ENCODE results near the gene MTERF4. TPM values are rescaled to one million over a fixed set of nuclear protein-coding genes. Genes with fewer than 3 reads are reported as not detected.

The MTERF4 gene
- total RNA-seq, 1 donor from 2014 or later: 42.2 TPM

DNA sequence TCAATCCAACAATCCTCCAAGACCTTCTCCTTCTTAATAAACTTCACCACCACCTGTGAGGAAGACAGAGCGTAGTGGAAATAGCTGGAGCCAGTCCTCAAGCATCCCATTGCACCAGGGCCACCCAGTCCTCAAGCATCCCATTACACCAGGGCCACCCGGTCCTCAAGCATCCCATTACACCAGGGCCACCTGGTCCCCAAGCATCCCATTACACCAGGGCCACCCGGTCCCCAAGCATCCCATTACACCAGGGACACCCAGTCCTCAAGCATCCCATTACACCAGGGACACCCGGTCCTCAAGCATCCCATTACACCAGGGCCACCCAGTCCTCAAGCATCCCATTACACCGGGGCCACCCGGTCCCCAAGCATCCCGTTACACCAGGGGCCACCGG, 13.3 kb upstream of the MTERF4 start:
- Mint-ChIP-seq H3K27me3 (ENCODE audit: insufficient read depth, low read depth) (no peaks in the 10 kb centered on the region), H3K27ac (no peak overlapping the region), H3K4me3 (no peak overlapping the region), H3K36me3 (peaks cover 6% of the 10 kb centered on the region), H3K4me1 (no peaks in the 10 kb centered on the region), H3K9me3 (no peaks in the 10 kb centered on the region)
- Histone ChIP-seq H3K36me3 (no peaks in the 10 kb centered on the region), H4K20me1 (ENCODE audit: low read depth) (no peaks in the 10 kb centered on the region), H3K9me3 (ENCODE audit: low read depth) (no peaks in the 10 kb centered on the region), H3K4me1 (no peaks in the 10 kb centered on the region), H3K27me3 (no peaks in the 10 kb centered on the region), H3F3A (ENCODE audit: low read depth) (no peaks in the 10 kb centered on the region), H3K9ac (no peak overlapping the region), H3K4me3 (no peak overlapping the region), H3K4me2 (no peak overlapping the region), H2AFZ (replicated peaks) (no peak overlapping the region), H3K27ac (no peak overlapping the region), H3K79me2 (ENCODE audit: low read depth) (no peaks in the 10 kb centered on the region)
- no peak for DNase-seq (ENCODE audit: low spot score)
- TF ChIP-seq EZH2phosphoT487 (IDR thresholded peaks at IDR 0.05) (no peak), EZH2 (IDR thresholded peaks at IDR 0.05) (no peak), CTCF (IDR thresholded peaks at IDR 0.05) (no peak)

DNA sequence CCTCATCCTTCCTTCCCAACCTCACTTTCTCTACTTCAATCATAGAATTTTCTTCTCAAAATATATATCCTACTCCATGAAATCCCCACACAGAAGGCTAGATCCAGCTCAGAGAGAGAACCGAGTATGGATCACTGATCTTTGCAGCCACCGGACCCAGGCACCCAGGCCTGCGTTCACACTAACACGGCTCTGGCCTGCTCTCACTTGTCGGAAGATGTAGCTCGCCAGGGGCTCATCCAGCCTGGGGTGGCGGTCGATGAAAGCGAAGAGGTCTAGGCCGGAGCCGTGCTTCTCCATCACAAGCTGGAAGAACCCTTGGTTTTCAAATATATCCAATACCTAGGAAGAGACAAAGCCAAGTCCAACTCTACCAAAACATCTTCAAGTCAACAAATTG, 12.7 kb upstream of the MTERF4 start:
- Histone ChIP-seq H3K9ac (no peak overlapping the region), H3K4me3 (no peak overlapping the region), H3F3A (ENCODE audit: low read depth) (no peaks in the 10 kb centered on the region), H3K4me1 (no peaks in the 10 kb centered on the region), H3K27ac (no peak overlapping the region), H3K36me3 (no peaks in the 10 kb centered on the region), H3K9me3 (ENCODE audit: low read depth) (no peaks in the 10 kb centered on the region), H3K79me2 (ENCODE audit: low read depth) (no peaks in the 10 kb centered on the region), H3K4me2 (no peak overlapping the region), H3K27me3 (no peaks in the 10 kb centered on the region), H4K20me1 (ENCODE audit: low read depth) (no peaks in the 10 kb centered on the region), H2AFZ (replicated peaks) (no peak overlapping the region)
- H3K36me3 Mint-ChIP-seq: peaks cover 6% of the 10 kb centered on the region
- no peak for DNase-seq (ENCODE audit: low spot score)
- H3K27ac Mint-ChIP-seq: no peak overlapping the region
- H3K4me3 Mint-ChIP-seq: no peak overlapping the region
- peaks cover 3% of the 10 kb centered on the region for H3K27me3 Mint-ChIP-seq (ENCODE audit: insufficient read depth, low read depth)
- H3K4me1 Mint-ChIP-seq: no peaks in the 10 kb centered on the region
- no peak for TF ChIP-seq EZH2 (IDR thresholded peaks at IDR 0.05)
- no peak for TF ChIP-seq CTCF (IDR thresholded peaks at IDR 0.05)
- no peak for TF ChIP-seq EZH2phosphoT487 (IDR thresholded peaks at IDR 0.05)
- H3K9me3 Mint-ChIP-seq: no peaks in the 10 kb centered on the region

DNA sequence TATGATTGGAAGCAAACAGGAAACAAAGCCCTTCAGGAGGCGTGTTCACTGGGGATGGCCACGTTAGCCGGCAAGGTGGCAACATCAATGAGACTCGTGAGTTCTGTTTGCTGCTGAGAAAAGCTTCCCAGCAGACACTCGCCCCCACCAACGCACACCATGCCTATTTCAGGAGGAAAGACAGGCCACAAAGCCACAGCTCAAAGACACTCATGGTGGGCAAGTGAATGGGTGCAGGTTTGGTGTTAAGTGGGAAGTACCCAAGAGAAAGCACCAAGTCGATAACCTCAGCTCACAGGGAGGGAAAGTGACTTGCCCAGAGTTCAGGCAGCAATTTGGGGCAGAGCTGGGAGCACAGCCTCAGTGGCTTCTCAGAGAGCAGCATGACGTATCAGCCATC, 10.5 kb upstream of the MTERF4 start:
- Histone ChIP-seq H4K20me1 (ENCODE audit: low read depth) (no peaks in the 10 kb centered on the region), H3K27me3 (no peaks in the 10 kb centered on the region), H2AFZ (replicated peaks) (no peak overlapping the region), H3K4me2 (no peak overlapping the region), H3K4me1 (no peaks in the 10 kb centered on the region), H3K36me3 (no peaks in the 10 kb centered on the region), H3F3A (ENCODE audit: low read depth) (no peaks in the 10 kb centered on the region), H3K9me3 (ENCODE audit: low read depth) (no peaks in the 10 kb centered on the region), H3K9ac (no peak overlapping the region), H3K79me2 (ENCODE audit: low read depth) (no peaks in the 10 kb centered on the region), H3K4me3 (no peak overlapping the region), H3K27ac (no peak overlapping the region)
- no peak for TF ChIP-seq EZH2phosphoT487 (IDR thresholded peaks at IDR 0.05)
- TF ChIP-seq EZH2 (IDR thresholded peaks at IDR 0.05): no peak
- no peak for TF ChIP-seq CTCF (IDR thresholded peaks at IDR 0.05)
- DNase-seq (ENCODE audit: low spot score): no peak
- peaks cover 3% of the 10 kb centered on the region for H3K27me3 Mint-ChIP-seq (ENCODE audit: insufficient read depth, low read depth)
- no peak overlapping the region for H3K4me3 Mint-ChIP-seq
- H3K36me3 Mint-ChIP-seq: peaks cover 7% of the 10 kb centered on the region
- H3K27ac Mint-ChIP-seq: no peak overlapping the region
- no peaks in the 10 kb centered on the region for H3K4me1 Mint-ChIP-seq
- H3K9me3 Mint-ChIP-seq: no peaks in the 10 kb centered on the region

Data from neural progenitor cell (in vitro differentiated cells).